Neutrophil (primary cell): ENCODE results near the gene NAA15.
A peak's percentile ranks its signal among the peaks of the same experiment; 100 is the strongest.

ENCODE experiments used
- H3K27ac ChIP-seq: fragments of 200-600 bp; sonication (generic); 2 replicates; pipeline ENCODE4 v1.5.1; 2016; ENCODE audit warnings: mild to moderate bottlenecking, moderate library complexity
- H3K27me3 ChIP-seq: fragments of 200-600 bp; sonication (generic); 2 replicates; pipeline ENCODE4 v1.6.0; 2016; ENCODE audit warnings: mild to moderate bottlenecking
- H3K36me3 ChIP-seq: fragments of 200-600 bp; sonication (generic); 2 replicates; pipeline ENCODE4 v1.5.1; 2017
- H3K4me1 ChIP-seq, 2 experiments: fragments of 200-600 bp in 1 of 2; sonication (generic) in 1 of 2; 1 replicate in 1 of 2; 2 replicates in 1 of 2; pipeline versions ENCODE4 v1.5.1 to v1.6.1; 2013 to 2016; ENCODE audit warnings: low read depth in 1 of 2, low read length in 1 of 2, mild to moderate bottlenecking in 1 of 2, moderate library complexity in 1 of 2; ENCODE audit not compliant: control insufficient read depth in 1 of 2, insufficient read depth in 1 of 2
- H3K4me3 ChIP-seq, 2 experiments: fragments of 200-600 bp in 1 of 2; sonication (generic) in 1 of 2; 1 replicate in 1 of 2; 2 replicates in 1 of 2; pipeline ENCODE4 v1.5.1; 2013 to 2016; ENCODE audit warnings: low read depth in 1 of 2, low read length in 1 of 2, mild to moderate bottlenecking in 1 of 2, moderate library complexity in 1 of 2
- H3K9me3 ChIP-seq: fragments of 200-600 bp; sonication (generic); 2 replicates; pipeline ENCODE4 v1.5.1; 2016
- TF ChIP-seq, protein P1 (sequence below): fragments of 200-600 bp; sonication (generic); IDR thresholded peaks from 2 replicates; pipeline ENCODE4 v1.5.1; 2016; ENCODE audit warnings: antibody characterized with exemption

The NAA15 gene

DNA sequence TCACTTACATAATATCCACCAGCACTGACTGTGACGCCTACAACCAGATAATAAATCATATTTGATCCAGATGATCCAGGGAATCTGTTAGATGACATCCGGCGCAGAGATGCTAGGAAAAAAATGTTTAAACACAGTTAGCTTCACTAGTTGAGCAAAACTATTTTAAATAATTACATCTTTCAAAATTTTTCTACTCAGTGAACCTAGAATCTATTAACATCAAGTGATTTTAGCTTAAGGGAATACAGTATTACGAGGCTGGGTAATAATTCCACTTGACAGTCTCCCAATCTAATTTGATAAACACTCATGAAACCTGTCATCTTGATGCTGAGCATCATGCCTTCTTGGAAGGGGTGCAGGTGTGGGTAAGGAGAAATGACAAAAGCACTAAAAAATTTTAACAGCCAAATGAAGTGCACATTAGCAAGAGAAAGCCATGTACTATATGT is 26.0 kb upstream of the NAA15 start:
- H3K36me3 ChIP-seq, result no peaks in the 10 kb centered on the region
- H3K27ac ChIP-seq, result no peak overlapping the region
- H3K4me1 ChIP-seq, result peaks cover 14 to 21% of the 10 kb centered on the region in 2 experiments
- peaks cover 55% of the 10 kb centered on the region for H3K27me3 ChIP-seq
- no peaks in the 10 kb centered on the region for H3K9me3 ChIP-seq
- TF ChIP-seq, protein P1, sequence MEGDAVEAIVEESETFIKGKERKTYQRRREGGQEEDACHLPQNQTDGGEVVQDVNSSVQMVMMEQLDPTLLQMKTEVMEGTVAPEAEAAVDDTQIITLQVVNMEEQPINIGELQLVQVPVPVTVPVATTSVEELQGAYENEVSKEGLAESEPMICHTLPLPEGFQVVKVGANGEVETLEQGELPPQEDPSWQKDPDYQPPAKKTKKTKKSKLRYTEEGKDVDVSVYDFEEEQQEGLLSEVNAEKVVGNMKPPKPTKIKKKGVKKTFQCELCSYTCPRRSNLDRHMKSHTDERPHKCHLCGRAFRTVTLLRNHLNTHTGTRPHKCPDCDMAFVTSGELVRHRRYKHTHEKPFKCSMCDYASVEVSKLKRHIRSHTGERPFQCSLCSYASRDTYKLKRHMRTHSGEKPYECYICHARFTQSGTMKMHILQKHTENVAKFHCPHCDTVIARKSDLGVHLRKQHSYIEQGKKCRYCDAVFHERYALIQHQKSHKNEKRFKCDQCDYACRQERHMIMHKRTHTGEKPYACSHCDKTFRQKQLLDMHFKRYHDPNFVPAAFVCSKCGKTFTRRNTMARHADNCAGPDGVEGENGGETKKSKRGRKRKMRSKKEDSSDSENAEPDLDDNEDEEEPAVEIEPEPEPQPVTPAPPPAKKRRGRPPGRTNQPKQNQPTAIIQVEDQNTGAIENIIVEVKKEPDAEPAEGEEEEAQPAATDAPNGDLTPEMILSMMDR, result no peak
- H3K4me3 ChIP-seq, result no peak overlapping the region

DNA sequence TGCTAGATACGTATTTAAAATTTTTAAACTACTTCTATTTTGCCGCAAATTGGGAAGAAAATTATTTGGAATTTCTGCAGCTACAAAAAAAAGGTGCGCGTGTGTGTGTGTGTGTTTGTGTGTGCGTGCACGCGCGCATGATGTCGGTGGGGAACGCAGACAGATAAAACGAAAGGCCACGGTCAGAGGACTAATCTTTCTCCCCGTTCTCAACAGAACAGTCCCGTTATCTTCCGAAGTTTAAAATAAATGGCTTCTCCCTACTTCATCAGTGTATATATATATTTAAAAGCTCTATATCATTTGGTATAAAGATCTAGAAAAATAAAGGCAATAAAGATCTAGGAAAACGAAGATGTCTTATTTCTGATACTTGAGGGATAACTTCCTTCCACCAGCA is 22.8 kb upstream of the NAA15 start:
- TF ChIP-seq, protein P1, result no peak
- H3K36me3 ChIP-seq, result no peaks in the 10 kb centered on the region
- peak overlapping the region in 1 of 2 experiments; percentile 55 for H3K4me3 ChIP-seq
- H3K9me3 ChIP-seq, result no peaks in the 10 kb centered on the region
- H3K27me3 ChIP-seq, result peaks cover 84% of the 10 kb centered on the region
- peaks cover 14 to 22% of the 10 kb centered on the region in 2 experiments for H3K4me1 ChIP-seq
- H3K27ac ChIP-seq, result no peak overlapping the region

DNA sequence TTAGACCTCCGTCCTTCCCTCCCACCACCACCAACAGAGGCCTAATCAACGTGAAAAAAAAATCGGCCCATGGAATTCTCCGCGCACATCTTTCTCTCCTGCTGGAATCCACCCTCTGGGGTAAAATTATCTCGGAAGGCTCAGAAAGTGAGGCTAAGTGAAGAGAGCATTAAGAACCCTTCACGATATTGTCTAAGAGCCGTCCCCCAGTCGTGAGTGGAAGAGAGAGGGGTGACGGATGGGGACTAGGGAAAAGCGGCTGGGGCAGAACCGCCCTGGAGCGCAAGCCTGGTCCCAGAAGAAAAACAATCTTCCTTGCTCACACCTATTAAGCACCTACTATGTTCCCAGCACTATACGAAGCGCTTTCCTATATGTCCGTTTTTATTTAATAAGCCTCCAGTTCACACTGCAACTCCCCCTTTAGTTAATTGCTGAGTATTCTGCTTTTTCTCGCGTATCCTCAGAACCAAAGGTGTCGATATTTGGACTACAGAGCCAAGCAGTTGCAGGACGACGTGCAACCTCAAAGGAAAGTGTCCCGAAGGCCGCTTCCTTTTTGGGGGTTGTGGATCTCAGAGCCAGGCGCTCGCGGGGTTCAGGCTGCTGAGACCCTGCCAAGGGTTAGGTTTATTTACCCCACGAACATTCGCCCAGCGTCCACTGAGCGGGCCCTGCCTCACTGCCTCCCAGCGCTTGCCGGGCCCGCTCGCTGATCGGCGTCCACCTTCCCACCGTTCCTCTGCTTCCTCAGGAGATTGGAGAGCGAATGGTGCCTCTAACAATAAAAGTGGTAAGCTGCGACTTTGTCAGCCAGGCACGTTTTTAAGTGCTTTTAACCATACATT is 22.2 kb upstream of the NAA15 start:
- peaks cover 84% of the 10 kb centered on the region for H3K27me3 ChIP-seq

DNA sequence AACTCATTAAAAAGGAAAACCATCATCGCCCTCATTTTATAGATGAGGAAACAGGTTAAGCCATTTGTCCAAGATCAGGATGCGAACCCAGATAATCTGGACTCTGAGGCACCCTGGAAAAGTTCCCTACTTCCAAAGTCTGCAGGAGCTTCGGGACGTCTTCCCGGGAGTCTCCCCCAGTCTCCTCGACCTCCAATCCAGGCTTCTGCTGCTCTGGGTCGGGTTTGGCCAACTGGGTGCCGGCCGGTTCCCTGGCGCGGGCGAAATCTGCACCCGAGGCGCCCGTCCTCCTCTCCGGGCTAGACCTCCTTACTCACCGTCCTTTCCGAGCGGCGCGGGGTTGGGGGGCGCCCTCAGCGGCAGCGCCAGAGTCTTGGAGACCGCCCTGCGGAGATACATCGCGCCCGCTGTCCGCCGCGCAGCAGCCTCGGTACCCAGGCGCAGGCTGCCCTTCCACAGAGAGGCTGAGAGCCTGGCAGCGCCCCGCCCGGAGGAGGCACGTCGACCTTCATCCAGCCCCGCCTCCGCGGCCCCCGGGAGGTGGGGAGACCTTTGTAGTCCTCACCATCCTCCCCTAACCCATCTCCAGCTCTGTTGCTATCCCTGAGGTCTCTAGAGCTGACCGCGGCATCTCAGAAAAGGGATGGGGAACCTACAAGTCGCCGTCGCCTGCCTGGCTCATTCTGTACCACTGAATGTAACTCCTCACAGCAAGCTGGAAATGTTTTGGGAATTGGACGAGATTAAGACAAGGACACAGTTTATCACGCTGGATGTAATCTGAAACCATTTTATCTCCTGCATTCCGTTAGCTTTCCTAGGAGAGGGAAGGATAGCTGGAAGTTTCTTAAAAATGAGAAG is 21.3 kb upstream of the NAA15 start, which contains the start of gene MGARP:
MGARP (minus strand) TSS at position 466 of the 861 bp plus-strand sequence; CDS start at position 399, 67 bp downstream.
- Histone ChIP-seq H3K27me3 (peaks cover 83% of the 10 kb centered on the region), H3K4me3 (peak within 1 kb of the TSS; percentile 29 to 55), H3K9me3 (no peaks in the 10 kb centered on the region), H3K36me3 (no peaks in the 10 kb centered on the region), H3K27ac (no peak within 1 kb of the TSS), H3K4me1 (peaks cover 14 to 22% of the 10 kb centered on the region in 2 experiments)
- TF ChIP-seq, protein P1, result no peak

More for the DNA sequence above, 22.2 kb upstream of the NAA15 start:
- H3K9me3 ChIP-seq, result no peaks in the 10 kb centered on the region
- peaks cover 14 to 22% of the 10 kb centered on the region in 2 experiments for H3K4me1 ChIP-seq
- H3K36me3 ChIP-seq, result no peaks in the 10 kb centered on the region
- TF ChIP-seq, protein P1, result no peak
- no peak overlapping the region for H3K27ac ChIP-seq
- peak overlapping the region; percentile 29 to 55 for H3K4me3 ChIP-seq

DNA sequence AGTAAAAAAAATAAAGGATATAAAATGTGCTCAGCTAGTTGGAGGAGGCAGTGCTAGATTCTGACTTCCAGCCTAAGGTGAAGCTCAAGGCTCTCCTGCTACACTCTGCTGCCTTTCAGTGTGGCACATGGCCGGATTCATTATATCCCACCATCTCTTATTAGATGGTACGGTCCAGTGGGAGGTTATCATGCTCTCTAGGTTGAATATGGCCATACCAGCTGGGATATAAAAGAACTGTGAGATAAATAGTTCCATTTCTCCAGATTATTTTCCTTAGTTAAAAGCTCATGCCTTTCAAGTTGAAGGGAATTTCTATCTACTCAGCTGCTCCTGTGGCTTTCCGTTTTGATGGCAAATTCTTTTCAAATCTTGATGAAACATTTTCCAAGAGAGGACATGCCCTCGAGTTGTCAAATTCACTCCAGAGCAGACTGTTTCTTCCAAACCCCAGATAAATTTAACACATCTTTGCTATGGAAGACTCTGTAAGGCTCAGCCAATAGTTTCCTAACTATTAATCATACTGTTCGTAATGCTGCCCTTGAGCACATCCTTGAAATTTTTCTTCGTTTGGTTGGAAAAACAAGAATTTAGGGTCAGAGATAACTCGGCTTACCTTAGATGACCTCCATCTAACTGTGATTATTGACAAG is 19.1 kb upstream of the NAA15 start:
- H3K27me3 ChIP-seq, result peaks cover 61% of the 10 kb centered on the region
- no peaks in the 10 kb centered on the region for H3K9me3 ChIP-seq
- TF ChIP-seq, protein P1, result no peak

More for the DNA sequence above, 19.1 kb upstream of the NAA15 start:
- Histone ChIP-seq H3K27ac (no peak overlapping the region), H3K36me3 (peaks cover 1% of the 10 kb centered on the region), H3K4me1 (peaks cover 14 to 22% of the 10 kb centered on the region in 2 experiments), H3K4me3 (no peak overlapping the region)
